Esophagus squamous epithelium (tissue), 4 donors: ENCODE measurements around the gene NRG3.

ENCODE experiments used
- CTCF ChIP-seq, 6 experiments: fragments of 450-650 bp in 4 of 6; fragments of 200-600 bp in 2 of 6; sonication (generic) in 2 of 6; IDR thresholded peaks; one replicate each; pipeline ENCODE4 v1.5.1; 2016 to 2019; ENCODE audit warnings: antibody characterized with exemption in 6 of 6, mild to moderate bottlenecking in 4 of 6, moderate library complexity in 4 of 6
- POLR2A ChIP-seq, 4 donors: fragments of 450-650 bp; IDR thresholded peaks; one replicate each; pipeline ENCODE4 v1.6.1; 2017; ENCODE audit warnings: antibody characterized with exemption in 4 of 4, mild to moderate bottlenecking in 4 of 4, moderate library complexity in 3 of 4

- TF ChIP-seq CTCF (IDR thresholded peaks at IDR 0.05) (no peak), POLR2A (IDR thresholded peaks at IDR 0.05) (no peak)
Observed at GRCh38 chr10:82918022-82918421, 1043.0 kb downstream of the NRG3 start.
